HepG2 (cell line): ENCODE results near the gene URAD. TPM values are rescaled to one million over a fixed set of nuclear protein-coding genes. Genes with fewer than 3 reads are reported as not detected.
A peak's percentile ranks its signal among the peaks of the same experiment; 100 is the strongest.

Experiments
- ATAC-seq: fragments of 200-7000 bp; cut with Tn5 transposase; 3 replicates; pipeline ENCODE4 v1.9.1; 2020; ENCODE audit warnings: mild to moderate bottlenecking, moderate library complexity
- BruUV-seq: library from RNA; stranded (reverse); fragments of 400-500 nt; replicated peaks from 2 replicates; lab custom pipeline; 2021; lab: Mats Ljungman, UMichigan
- CTCF ChIA-PET: fragments of 300-600 bp; formaldehyde crosslinking; extraction: SDS; loops from one replicate; lab custom pipeline; 2021; ENCODE audit warnings: low total read pairs, inconsistent platforms, low intra/inter-chr PET ratio; lab: Yijun Ruan, JAX
- POLR2A ChIA-PET: fragments of 350-600 bp; sonication (Branson Sonifier 250); formaldehyde crosslinking; loops from one replicate; lab custom pipeline; 2020; ENCODE audit warnings: antibody characterized with exemption, inconsistent platforms; lab: Yijun Ruan, JAX
- DNase-seq: peaks from one replicate; pipeline ENCODE4 v3.0.0-alpha.2; 2015; ENCODE audit warnings: low spot score
- FAIRE-seq: peaks from 3 replicates; lab custom pipeline; 2011; peaks lifted over from hg19 to GRCh38; lab: Jason Lieb, UNC
- H2AFZ ChIP-seq: one replicate; pipeline ENCODE4 v1.6.1; 2011; ENCODE audit warnings: low read length, inconsistent platforms
- H3K27ac ChIP-seq: fragments of 300-600 bp; 3 replicates; pipeline ENCODE4 v1.8.0; 2011; ENCODE audit warnings: mixed run types, mild to moderate bottlenecking, mixed read lengths, low read length, inconsistent platforms; ENCODE audit not compliant: insufficient read depth; ENCODE audit errors: extremely low read length
- H3K27me3 ChIP-seq, 2 experiments: fragments of 200-600 bp in 1 of 2; 2 replicates in 1 of 2; 3 replicates in 1 of 2; pipeline versions ENCODE4 v1.6.0 to v1.8.0; 2011; ENCODE audit warnings: low read length in 2 of 2, mild to moderate bottlenecking in 2 of 2, moderate library complexity in 2 of 2, inconsistent platforms in 1 of 2; ENCODE audit not compliant: insufficient read depth in 2 of 2, control insufficient read depth in 1 of 2
- H3K36me3 ChIP-seq, 2 experiments: fragments of 200-600 bp in 1 of 2; replicated peaks in 1 of 2; 2 replicates in 1 of 2; 3 replicates in 1 of 2; pipeline versions ENCODE4 v1.5.1 to v1.8.0; 2011; ENCODE audit warnings: low read length in 2 of 2, inconsistent platforms in 1 of 2; ENCODE audit not compliant: insufficient read depth in 2 of 2, control insufficient read depth in 1 of 2
- H3K4me1 ChIP-seq: 2 replicates; pipeline ENCODE4 v1.5.1; 2012; ENCODE audit warnings: low read length, inconsistent platforms; ENCODE audit not compliant: insufficient read depth
- H3K4me2 ChIP-seq: 2 replicates; pipeline ENCODE4 v1.6.0; 2011; ENCODE audit warnings: low read depth, low read length, inconsistent platforms
- H3K4me3 ChIP-seq, 3 experiments: fragments of 200-600 bp in 1 of 3; sonication (generic), shearing (Covaris generic) in 1 of 3; replicated peaks in 1 of 3; 2 replicates each; pipeline ENCODE4 v1.5.1; 2011 to 2016; ENCODE audit warnings: low read length in 3 of 3, inconsistent platforms in 2 of 3, low read depth in 2 of 3, mild to moderate bottlenecking in 2 of 3, control low read depth in 1 of 3, mixed read lengths in 1 of 3; ENCODE audit not compliant: insufficient read depth in 1 of 3
- H3K79me2 ChIP-seq: one replicate; pipeline ENCODE4 v1.6.1; 2011; ENCODE audit warnings: low read length, inconsistent platforms; ENCODE audit not compliant: insufficient read depth
- H3K9ac ChIP-seq: 2 replicates; pipeline ENCODE4 v1.6.0; 2011; ENCODE audit warnings: mild to moderate bottlenecking, low read depth, low read length, inconsistent platforms; ENCODE audit not compliant: insufficient read depth
- H3K9me3 ChIP-seq: 2 replicates; pipeline ENCODE4 v1.5.1; 2012; ENCODE audit warnings: mild to moderate bottlenecking, low read length
- H4K20me1 ChIP-seq: 2 replicates; pipeline ENCODE4 v1.6.0; 2011; ENCODE audit warnings: inconsistent platforms, mild to moderate bottlenecking, low read length, moderate library complexity; ENCODE audit not compliant: insufficient read depth
- MAFF ChIP-seq: IDR thresholded peaks from 2 replicates; pipeline ENCODE4 v1.6.1; 2011; ENCODE audit warnings: low read depth, low read length, improper control_type of control experiment
- POGZ ChIP-seq: sonication (generic); formaldehyde crosslinking; IDR thresholded peaks from 2 replicates; pipeline ENCODE4 v1.4.0; 2020; ENCODE audit warnings: mild to moderate bottlenecking, missing genetic modification reagents
- RERE ChIP-seq: IDR thresholded peaks from 2 replicates; pipeline ENCODE4 v1.6.1; 2016; ENCODE audit warnings: low read depth, missing genetic modification reagents, missing compliant biosample characterization
- SMAD1 ChIP-seq: sonication (generic); formaldehyde crosslinking; IDR thresholded peaks from 2 replicates; pipeline ENCODE4 v1.4.0; 2020; ENCODE audit warnings: missing genetic modification reagents, low read depth, mild to moderate bottlenecking, borderline replicate concordance
- ZNF501 ChIP-seq: sonication (generic); formaldehyde crosslinking; IDR thresholded peaks from 2 replicates; pipeline ENCODE4 v1.5.1; 2020; ENCODE audit warnings: mild to moderate bottlenecking, moderate library complexity, missing genetic modification reagents
- WGBS: methylation state at CpG from one replicate; pipeline ENCODE4 v1.1.6; 2017; ENCODE audit warnings: low lambda C conversion rate; 5-methylcytosine and 5-hydroxymethylcytosine counted together
- in situ Hi-C: cut with HindIII; loops from 2 replicates; pipeline ENCODE4 v1.10.0; 2017; ENCODE audit warnings: low pct_unique_long_range_greater_than_20kb; ENCODE audit not compliant: extremely low pct_ligation_motif_present
- intact Hi-C: fragments of 100-400 bp; cut with micrococcal nuclease; formaldehyde crosslinking; loops from one replicate; pipeline ENCODE4 v1.10.0; 2022; ENCODE audit not compliant: unreplicated experiment
- polyA plus RNA-seq, 8 experiments: library from polyadenylated mRNA; depleted of rRNA in 3 of 8; stranded (reverse) in 7 of 8; unstranded in 1 of 8; fragments of >200 nt; fragmentation: Illumina TruSeq in 4 of 8; extraction: Trizol in 4 of 8; gene quantifications; 2 replicates each; pipeline versions ENCODE4 v1.2.1 to v1.2.3, GENCODE V29; 2011 to 2016; ENCODE audit warnings: low read depth in 4 of 8, missing spikeins in 1 of 8, mixed read lengths in 1 of 8; ENCODE audit not compliant: insufficient read depth in 1 of 8
- total RNA-seq, 5 experiments: library from RNA; depleted of rRNA; stranded (reverse); fragments of >200 nt; fragmentation: Illumina TruSeq; extraction: Trizol; gene quantifications; 2 replicates each; pipeline ENCODE4 v1.2.3, GENCODE V29; 2016; ENCODE audit warnings: low read depth in 1 of 5

The URAD gene
- total and polyA plus RNA-seq, 2 of the 13 experiments (the other 11 are each of a cell fraction or from before 2014, with no cell fraction given), result not detected

GRCh38 chr13:27982361-27982760 lies 6.1 kb downstream of the URAD start:
- 90% methylated on average over 2 of the region's 2 CpGs for WGBS
- DNase-seq (no peak), ATAC-seq (no peak), FAIRE-seq (no peak)
- Histone ChIP-seq H3K9me3 (no peaks in the 10 kb centered on the region), H3K9ac (no peak overlapping the region), H3K27ac (no peak overlapping the region), H3K4me2 (no peak overlapping the region), H3K36me3 (no peaks in the 10 kb centered on the region), H3K4me3 (no peak overlapping the region), H2AFZ (no peak overlapping the region), H3K4me1 (peaks cover 13% of the 10 kb centered on the region), H3K27me3 (peaks cover 9 to 40% of the 10 kb centered on the region in 2 experiments), H4K20me1 (no peaks in the 10 kb centered on the region), H3K79me2 (no peaks in the 10 kb centered on the region)
- ChIA-PET CTCF (interaction anchor here (1.5 kb wide), 1 partner anchor 620 kb away, joined by 3 read pairs; no protein-coding TSS in a partner anchor), POLR2A (no interaction called here)
- in situ Hi-C loops (loop anchor here (5.0 to 25.0 kb wide), 2 partner anchors 150 to 495 kb away; no protein-coding TSS in a partner anchor), intact Hi-C loops (loop anchor here (5.0 to 10.0 kb wide), 4 partner anchors 210 to 998 kb away; no protein-coding TSS in a partner anchor)
- BruUV-seq, result no TSS peak
- no peak for TF ChIP-seq ZNF501
- no peak for TF ChIP-seq SMAD1
- 0 out of 2 replicates have a peak, but pooled peaks have one; percentile 3 for TF ChIP-seq MAFF
- TF ChIP-seq RERE (CRISPR knock-in tag), result no peak
- TF ChIP-seq POGZ (CRISPR knock-in tag), result no peak
